SK-N-SH treated with all-trans-retinoic acid at 6 μM for 48 hours (cell line): ENCODE measurements around the gene UBA1.

ENCODE experiments used
- ATAC-seq: fragments of 200-7000 bp; cut with Tn5 transposase; 3 replicates; pipeline ENCODE4 v1.9.1; 2020; ENCODE audit warnings: mild to moderate bottlenecking, moderate library complexity
- ARNTL ChIP-seq: fragments of 450-650 bp; formaldehyde crosslinking; IDR thresholded peaks from 2 replicates; pipeline ENCODE4 v1.5.0; 2020; ENCODE audit warnings: low read depth, mild to moderate bottlenecking, moderate library complexity, borderline replicate concordance
- BACH2 ChIP-seq: fragments of 250-450 bp; sonication (Bioruptor Pico); IDR thresholded peaks from 2 replicates; pipeline ENCODE4 v1.9.0; 2021; ENCODE audit warnings: mild to moderate bottlenecking, borderline replicate concordance
- CREB5 ChIP-seq: fragments of 250-450 bp; sonication (Bioruptor Pico); IDR thresholded peaks from 2 replicates; pipeline ENCODE4 v1.5.1; 2020; ENCODE audit warnings: low read depth, mild to moderate bottlenecking, moderate library complexity
- CSDC2 ChIP-seq: fragments of 250-450 bp; sonication (Bioruptor Pico); IDR thresholded peaks from 2 replicates; pipeline ENCODE4 v1.5.0; 2020; ENCODE audit warnings: mild to moderate bottlenecking, moderate library complexity
- ISL1 ChIP-seq: fragments of 250-450 bp; sonication (Bioruptor Pico); IDR thresholded peaks from 2 replicates; pipeline ENCODE4 v2.1.2; 2022; ENCODE audit warnings: mild to moderate bottlenecking, moderate library complexity
- OSR1 ChIP-seq: fragments of 250-450 bp; sonication (Bioruptor Pico); IDR thresholded peaks from 2 replicates; pipeline ENCODE4 v1.8.0; 2022; ENCODE audit warnings: moderate library complexity, mild to moderate bottlenecking, inconsistent platforms
- RARB ChIP-seq: fragments of 250-450 bp; sonication (Bioruptor Pico); IDR thresholded peaks from 2 replicates; pipeline ENCODE4 v1.8.0; 2021; ENCODE audit warnings: mild to moderate bottlenecking, moderate library complexity
- SNAI2 ChIP-seq: fragments of 250-450 bp; sonication (Bioruptor Pico); IDR thresholded peaks from 2 replicates; pipeline ENCODE4 v1.5.0; 2020; ENCODE audit warnings: mild to moderate bottlenecking, moderate library complexity
- TCF4 ChIP-seq: fragments of 250-450 bp; sonication (Bioruptor Pico); IDR thresholded peaks from 2 replicates; pipeline ENCODE4 v1.8.0; 2021; ENCODE audit warnings: mild to moderate bottlenecking, moderate library complexity, borderline replicate concordance
- TOX ChIP-seq: fragments of 250-450 bp; sonication (Bioruptor Pico); IDR thresholded peaks from 2 replicates; pipeline ENCODE4 v1.8.0; 2021; ENCODE audit warnings: mild to moderate bottlenecking, moderate library complexity, borderline replicate concordance
- ZC3H10 ChIP-seq: fragments of 250-450 bp; sonication (Bioruptor Pico); IDR thresholded peaks from 2 replicates; pipeline ENCODE4 v1.5.1; 2021; ENCODE audit warnings: mild to moderate bottlenecking, moderate library complexity
- ZFP3 ChIP-seq: fragments of 250-450 bp; sonication (Bioruptor Pico); IDR thresholded peaks from 2 replicates; pipeline ENCODE4 v1.5.0; 2020; ENCODE audit warnings: mild to moderate bottlenecking, moderate library complexity
- ZFP30 ChIP-seq: fragments of 450-650 bp; formaldehyde crosslinking; IDR thresholded peaks from 2 replicates; pipeline ENCODE4 v1.5.0; 2022; ENCODE audit warnings: mild to moderate bottlenecking, moderate library complexity
- ZNF565 ChIP-seq: fragments of 450-650 bp; formaldehyde crosslinking; conservative IDR thresholded peaks from 2 replicates; pipeline ENCODE4 v1.5.0; 2020; ENCODE audit warnings: low read depth, mild to moderate bottlenecking, moderate library complexity
- ZNF70 ChIP-seq: fragments of 450-650 bp; formaldehyde crosslinking; IDR thresholded peaks from 2 replicates; pipeline ENCODE4 v1.5.0; 2020; ENCODE audit warnings: mild to moderate bottlenecking, moderate library complexity
- TF ChIP-seq, protein P1 (sequence below): fragments of 250-450 bp; sonication (Bioruptor Pico); IDR thresholded peaks from 2 replicates; pipeline ENCODE4 v1.8.0; 2020; ENCODE audit warnings: mild to moderate bottlenecking, moderate library complexity, borderline replicate concordance
- TF ChIP-seq, protein P2 (sequence below): fragments of 250-450 bp; sonication (Bioruptor Pico); IDR thresholded peaks from 2 replicates; pipeline ENCODE4 v1.5.1; 2021; ENCODE audit warnings: mild to moderate bottlenecking, moderate library complexity
- TF ChIP-seq, protein P3 (sequence below): fragments of 250-450 bp; sonication (Bioruptor Pico); IDR thresholded peaks from 2 replicates; pipeline ENCODE4 v1.5.0; 2020; ENCODE audit warnings: mild to moderate bottlenecking, moderate library complexity
- TF ChIP-seq, protein P4 (sequence below): fragments of 250-450 bp; sonication (Bioruptor Pico); IDR thresholded peaks from 2 replicates; pipeline ENCODE4 v1.8.0; 2021; ENCODE audit warnings: low read depth, mild to moderate bottlenecking, moderate library complexity, borderline replicate concordance

The UBA1 gene

DNA sequence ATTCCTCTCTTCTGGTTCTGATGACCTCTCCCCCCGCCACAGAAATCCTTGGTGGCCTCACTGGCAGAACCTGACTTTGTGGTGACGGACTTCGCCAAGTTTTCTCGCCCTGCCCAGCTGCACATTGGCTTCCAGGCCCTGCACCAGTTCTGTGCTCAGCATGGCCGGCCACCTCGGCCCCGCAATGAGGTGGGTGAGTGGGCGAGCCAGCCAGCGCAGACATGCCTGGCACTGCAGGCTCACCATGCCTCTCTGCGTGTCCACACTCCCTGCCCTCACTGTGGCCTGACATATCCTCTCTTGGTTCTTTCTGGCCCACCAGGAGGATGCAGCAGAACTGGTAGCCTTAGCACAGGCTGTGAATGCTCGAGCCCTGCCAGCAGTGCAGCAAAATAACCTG, 8.7 kb downstream of the UBA1 start:
- ATAC-seq, result no peak
- no peak for TF ChIP-seq ISL1 (CRISPR knock-in tag)
- TF ChIP-seq ZFP30 (CRISPR knock-in tag), result no peak
- TF ChIP-seq, protein P1, sequence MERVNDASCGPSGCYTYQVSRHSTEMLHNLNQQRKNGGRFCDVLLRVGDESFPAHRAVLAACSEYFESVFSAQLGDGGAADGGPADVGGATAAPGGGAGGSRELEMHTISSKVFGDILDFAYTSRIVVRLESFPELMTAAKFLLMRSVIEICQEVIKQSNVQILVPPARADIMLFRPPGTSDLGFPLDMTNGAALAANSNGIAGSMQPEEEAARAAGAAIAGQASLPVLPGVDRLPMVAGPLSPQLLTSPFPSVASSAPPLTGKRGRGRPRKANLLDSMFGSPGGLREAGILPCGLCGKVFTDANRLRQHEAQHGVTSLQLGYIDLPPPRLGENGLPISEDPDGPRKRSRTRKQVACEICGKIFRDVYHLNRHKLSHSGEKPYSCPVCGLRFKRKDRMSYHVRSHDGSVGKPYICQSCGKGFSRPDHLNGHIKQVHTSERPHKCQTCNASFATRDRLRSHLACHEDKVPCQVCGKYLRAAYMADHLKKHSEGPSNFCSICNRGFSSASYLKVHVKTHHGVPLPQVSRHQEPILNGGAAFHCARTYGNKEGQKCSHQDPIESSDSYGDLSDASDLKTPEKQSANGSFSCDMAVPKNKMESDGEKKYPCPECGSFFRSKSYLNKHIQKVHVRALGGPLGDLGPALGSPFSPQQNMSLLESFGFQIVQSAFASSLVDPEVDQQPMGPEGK (CRISPR knock-in tag), result no peak
- no peak for TF ChIP-seq BACH2 (CRISPR knock-in tag)
- TF ChIP-seq, protein P2, sequence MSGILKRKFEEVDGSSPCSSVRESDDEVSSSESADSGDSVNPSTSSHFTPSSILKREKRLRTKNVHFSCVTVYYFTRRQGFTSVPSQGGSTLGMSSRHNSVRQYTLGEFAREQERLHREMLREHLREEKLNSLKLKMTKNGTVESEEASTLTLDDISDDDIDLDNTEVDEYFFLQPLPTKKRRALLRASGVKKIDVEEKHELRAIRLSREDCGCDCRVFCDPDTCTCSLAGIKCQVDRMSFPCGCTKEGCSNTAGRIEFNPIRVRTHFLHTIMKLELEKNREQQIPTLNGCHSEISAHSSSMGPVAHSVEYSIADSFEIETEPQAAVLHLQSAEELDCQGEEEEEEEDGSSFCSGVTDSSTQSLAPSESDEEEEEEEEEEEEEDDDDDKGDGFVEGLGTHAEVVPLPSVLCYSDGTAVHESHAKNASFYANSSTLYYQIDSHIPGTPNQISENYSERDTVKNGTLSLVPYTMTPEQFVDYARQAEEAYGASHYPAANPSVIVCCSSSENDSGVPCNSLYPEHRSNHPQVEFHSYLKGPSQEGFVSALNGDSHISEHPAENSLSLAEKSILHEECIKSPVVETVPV (CRISPR knock-in tag), result no peak
- no peak for TF ChIP-seq ARNTL (CRISPR knock-in tag)

DNA sequence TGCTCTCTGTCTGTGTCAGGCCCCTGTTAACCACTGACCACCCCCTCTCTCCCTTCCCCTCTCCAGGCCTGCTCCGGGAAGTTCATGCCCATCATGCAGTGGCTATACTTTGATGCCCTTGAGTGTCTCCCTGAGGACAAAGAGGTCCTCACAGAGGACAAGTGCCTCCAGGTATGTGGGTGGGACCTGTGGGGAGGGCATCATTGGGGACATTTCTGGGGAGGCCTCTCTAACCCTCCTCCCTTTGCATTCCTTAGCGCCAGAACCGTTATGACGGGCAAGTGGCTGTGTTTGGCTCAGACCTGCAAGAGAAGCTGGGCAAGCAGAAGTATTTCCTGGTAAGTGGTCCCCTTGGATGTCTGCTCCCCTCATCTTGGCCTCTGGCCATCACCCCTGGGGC, 9.2 kb downstream of the UBA1 start:
- TF ChIP-seq CREB5 (CRISPR knock-in tag), result no peak
- TF ChIP-seq ZFP3, result no peak
- TF ChIP-seq ZNF565 (CRISPR knock-in tag), result no peak
- no peak for TF ChIP-seq OSR1 (CRISPR knock-in tag)
- TF ChIP-seq ARNTL (CRISPR knock-in tag), result no peak
- no peak for TF ChIP-seq TCF4 (CRISPR knock-in tag)
- TF ChIP-seq TOX (CRISPR knock-in tag), result no peak
- TF ChIP-seq, protein P1 (CRISPR knock-in tag), result no peak
- TF ChIP-seq CSDC2, result no peak
- no peak for TF ChIP-seq RARB (CRISPR knock-in tag)
- TF ChIP-seq, protein P2 (CRISPR knock-in tag), result no peak
- TF ChIP-seq, protein P3, sequence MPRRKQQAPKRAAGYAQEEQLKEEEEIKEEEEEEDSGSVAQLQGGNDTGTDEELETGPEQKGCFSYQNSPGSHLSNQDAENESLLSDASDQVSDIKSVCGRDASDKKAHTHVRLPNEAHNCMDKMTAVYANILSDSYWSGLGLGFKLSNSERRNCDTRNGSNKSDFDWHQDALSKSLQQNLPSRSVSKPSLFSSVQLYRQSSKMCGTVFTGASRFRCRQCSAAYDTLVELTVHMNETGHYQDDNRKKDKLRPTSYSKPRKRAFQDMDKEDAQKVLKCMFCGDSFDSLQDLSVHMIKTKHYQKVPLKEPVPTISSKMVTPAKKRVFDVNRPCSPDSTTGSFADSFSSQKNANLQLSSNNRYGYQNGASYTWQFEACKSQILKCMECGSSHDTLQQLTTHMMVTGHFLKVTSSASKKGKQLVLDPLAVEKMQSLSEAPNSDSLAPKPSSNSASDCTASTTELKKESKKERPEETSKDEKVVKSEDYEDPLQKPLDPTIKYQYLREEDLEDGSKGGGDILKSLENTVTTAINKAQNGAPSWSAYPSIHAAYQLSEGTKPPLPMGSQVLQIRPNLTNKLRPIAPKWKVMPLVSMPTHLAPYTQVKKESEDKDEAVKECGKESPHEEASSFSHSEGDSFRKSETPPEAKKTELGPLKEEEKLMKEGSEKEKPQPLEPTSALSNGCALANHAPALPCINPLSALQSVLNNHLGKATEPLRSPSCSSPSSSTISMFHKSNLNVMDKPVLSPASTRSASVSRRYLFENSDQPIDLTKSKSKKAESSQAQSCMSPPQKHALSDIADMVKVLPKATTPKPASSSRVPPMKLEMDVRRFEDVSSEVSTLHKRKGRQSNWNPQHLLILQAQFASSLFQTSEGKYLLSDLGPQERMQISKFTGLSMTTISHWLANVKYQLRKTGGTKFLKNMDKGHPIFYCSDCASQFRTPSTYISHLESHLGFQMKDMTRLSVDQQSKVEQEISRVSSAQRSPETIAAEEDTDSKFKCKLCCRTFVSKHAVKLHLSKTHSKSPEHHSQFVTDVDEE, result no peak
- TF ChIP-seq, protein P4, sequence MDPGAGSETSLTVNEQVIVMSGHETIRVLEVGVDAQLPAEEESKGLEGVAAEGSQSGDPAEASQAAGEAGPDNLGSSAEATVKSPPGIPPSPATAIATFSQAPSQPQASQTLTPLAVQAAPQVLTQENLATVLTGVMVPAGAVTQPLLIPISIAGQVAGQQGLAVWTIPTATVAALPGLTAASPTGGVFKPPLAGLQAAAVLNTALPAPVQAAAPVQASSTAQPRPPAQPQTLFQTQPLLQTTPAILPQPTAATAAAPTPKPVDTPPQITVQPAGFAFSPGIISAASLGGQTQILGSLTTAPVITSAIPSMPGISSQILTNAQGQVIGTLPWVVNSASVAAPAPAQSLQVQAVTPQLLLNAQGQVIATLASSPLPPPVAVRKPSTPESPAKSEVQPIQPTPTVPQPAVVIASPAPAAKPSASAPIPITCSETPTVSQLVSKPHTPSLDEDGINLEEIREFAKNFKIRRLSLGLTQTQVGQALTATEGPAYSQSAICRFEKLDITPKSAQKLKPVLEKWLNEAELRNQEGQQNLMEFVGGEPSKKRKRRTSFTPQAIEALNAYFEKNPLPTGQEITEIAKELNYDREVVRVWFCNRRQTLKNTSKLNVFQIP (CRISPR knock-in tag), result no peak
- TF ChIP-seq ZNF70 (CRISPR knock-in tag), result no peak
- no peak for TF ChIP-seq ZC3H10
- no peak for TF ChIP-seq ZFP30 (CRISPR knock-in tag)
- TF ChIP-seq SNAI2 (CRISPR knock-in tag), result no peak
- ATAC-seq, result no peak
